SK-N-MC (cell line): ENCODE data around the gene AP4S1.

ENCODE experiments used
- EZH2 ChIP-seq: fragments of 200-600 bp; sonication (generic); IDR thresholded peaks from one replicate; pipeline ENCODE4 v1.6.1; 2017; ENCODE audit warnings: antibody characterized with exemption
- FOXP2 ChIP-seq: optimal IDR thresholded peaks from 2 replicates; pipeline ENCODE3; 2011; ENCODE audit warnings: mild to moderate bottlenecking, moderate library complexity; ENCODE audit not compliant: insufficient read depth; ENCODE audit errors: extremely low read length, control extremely low read depth
- POLR2AphosphoS5 ChIP-seq: IDR thresholded peaks from 2 replicates; pipeline ENCODE4 v1.6.1; 2012; ENCODE audit warnings: mild to moderate bottlenecking, low read depth, low read length, borderline replicate concordance

GRCh38 chr14:31029016-31029970 is 3.8 kb downstream of the AP4S1 start:
- no peak for TF ChIP-seq EZH2
- no peak for TF ChIP-seq POLR2AphosphoS5
- TF ChIP-seq FOXP2, result no peak
